IMR-90 (cell line): ENCODE results near the gene TRIM4. TPM values are rescaled to one million over a fixed set of nuclear protein-coding genes. Genes with fewer than 3 reads are reported as not detected.
"Not testable (repeated sequence)": the region's sequence is repeated elsewhere in the genome, so short reads cannot be mapped to it uniquely, and the experiment has no call there.

Source experiments
- ATAC-seq: fragments of 200-7000 bp; cut with Tn5 transposase; 2 replicates; pipeline ENCODE4 v1.9.1; 2020; ENCODE audit warnings: low read depth, mild to moderate bottlenecking, moderate library complexity
- BruUV-seq: library from RNA; stranded (reverse); fragments of 400-500 nt; replicated peaks from 2 replicates; lab custom pipeline; 2021; lab: Mats Ljungman, UMichigan
- CTCF ChIA-PET: fragments of 300-600 bp; formaldehyde crosslinking; extraction: SDS; loops from one replicate; lab custom pipeline; 2021; ENCODE audit warnings: antibody characterized with exemption; lab: Yijun Ruan, JAX
- POLR2A ChIA-PET: fragments of 300-600 bp; sonication (Branson Sonifier 250); formaldehyde crosslinking; loops from one replicate; lab custom pipeline; 2022; ENCODE audit warnings: antibody characterized with exemption; ENCODE audit not compliant: unreplicated experiment; lab: Charles Lee
- DNase-seq: peaks from one replicate; pipeline ENCODE4 v3.0.0; 2013
- H2AFZ ChIP-seq: replicated peaks from 2 replicates; pipeline ENCODE3; 2013; ENCODE audit warnings: low read length, mild to moderate bottlenecking; ENCODE audit not compliant: poor library complexity
- H2AK5ac ChIP-seq: 2 replicates; pipeline ENCODE4 v1.6.1; 2013; ENCODE audit warnings: low read depth, low read length, inconsistent platforms
- H2AK9ac ChIP-seq: replicated peaks from 2 replicates; pipeline ENCODE3; 2013; ENCODE audit warnings: mild to moderate bottlenecking, low read depth, low read length, moderate library complexity; ENCODE audit not compliant: poor library complexity
- H2BK120ac ChIP-seq: 2 replicates; pipeline ENCODE4 v1.6.1; 2013; ENCODE audit warnings: low read depth, low read length, inconsistent platforms
- H2BK15ac ChIP-seq: 3 replicates; pipeline ENCODE4 v1.6.1; 2013; ENCODE audit warnings: low read depth, low read length, inconsistent platforms
- H2BK20ac ChIP-seq: 2 replicates; pipeline ENCODE4 v1.6.1; 2013; ENCODE audit warnings: low read depth, mild to moderate bottlenecking, inconsistent platforms, low read length, moderate library complexity
- H2BK5ac ChIP-seq: 2 replicates; pipeline ENCODE4 v1.6.1; 2013; ENCODE audit warnings: mild to moderate bottlenecking, low read depth, low read length, inconsistent platforms; ENCODE audit not compliant: poor library complexity, severe bottlenecking
- H3K14ac ChIP-seq: replicated peaks from 2 replicates; pipeline ENCODE4 v1.6.1; 2013; ENCODE audit warnings: low read depth, low read length, inconsistent platforms
- H3K18ac ChIP-seq: 2 replicates; pipeline ENCODE4 v1.6.1; 2013; ENCODE audit warnings: low read depth, low read length, control low read depth
- H3K23ac ChIP-seq: 2 replicates; pipeline ENCODE4 v1.6.1; 2013; ENCODE audit warnings: low read depth, low read length, inconsistent platforms
- H3K27ac ChIP-seq: 2 replicates; pipeline ENCODE4 v1.5.1; 2013; ENCODE audit warnings: mild to moderate bottlenecking, control low read depth, low read length; ENCODE audit not compliant: insufficient read depth
- H3K27me3 ChIP-seq: 2 replicates; pipeline ENCODE4 v1.6.1; 2013; ENCODE audit warnings: low read length; ENCODE audit not compliant: control insufficient read depth, insufficient read depth
- H3K36me3 ChIP-seq: 2 replicates; pipeline ENCODE4 v1.6.1; 2013; ENCODE audit warnings: low read length, mixed read lengths; ENCODE audit not compliant: control insufficient read depth, insufficient read depth
- H3K4ac ChIP-seq: 2 replicates; pipeline ENCODE4 v1.6.1; 2013; ENCODE audit warnings: low read depth, low read length, inconsistent platforms
- H3K4me1 ChIP-seq: 2 replicates; pipeline ENCODE4 v1.6.1; 2013; ENCODE audit warnings: low read length, mixed read lengths; ENCODE audit not compliant: control insufficient read depth, insufficient read depth
- H3K4me2 ChIP-seq: 2 replicates; pipeline ENCODE4 v1.6.1; 2013; ENCODE audit warnings: low read depth, mild to moderate bottlenecking, control low read depth, low read length, moderate library complexity
- H3K4me3 ChIP-seq: 2 replicates; pipeline ENCODE4 v1.5.1; 2013; ENCODE audit warnings: low read depth, mild to moderate bottlenecking, control low read depth, low read length, moderate library complexity; ENCODE audit not compliant: insufficient read depth
- H3K56ac ChIP-seq: 2 replicates; pipeline ENCODE4 v1.6.1; 2013; ENCODE audit warnings: low read length, inconsistent platforms; ENCODE audit not compliant: insufficient read depth; ENCODE audit errors: extremely low read depth
- H3K79me1 ChIP-seq, 2 experiments: 2 replicates each; pipeline ENCODE4 v1.6.1; 2013; ENCODE audit warnings: low read length in 2 of 2, inconsistent platforms in 1 of 2, low read depth in 1 of 2
- H3K9ac ChIP-seq: 2 replicates; pipeline ENCODE4 v1.6.1; 2013; ENCODE audit warnings: low read depth, low read length, control low read depth
- H3K9me1 ChIP-seq: 2 replicates; pipeline ENCODE4 v1.6.1; 2013; ENCODE audit warnings: low read length, inconsistent platforms; ENCODE audit not compliant: insufficient read depth
- H3K9me3 ChIP-seq: 2 replicates; pipeline ENCODE4 v1.6.1; 2013; ENCODE audit warnings: low read length; ENCODE audit not compliant: control insufficient read depth, insufficient read depth
- H4K20me1 ChIP-seq: 2 replicates; pipeline ENCODE4 v1.6.1; 2013; ENCODE audit warnings: low read length, inconsistent platforms; ENCODE audit not compliant: insufficient read depth
- H4K5ac ChIP-seq: 2 replicates; pipeline ENCODE4 v1.6.1; 2013; ENCODE audit warnings: mild to moderate bottlenecking, low read depth, low read length, control low read depth
- H4K8ac ChIP-seq, 2 experiments: 2 replicates each; pipeline ENCODE4 v1.6.1; 2013; ENCODE audit warnings: low read depth in 2 of 2, low read length in 2 of 2, control low read depth in 1 of 2, inconsistent platforms in 1 of 2
- H4K91ac ChIP-seq: 2 replicates; pipeline ENCODE4 v1.6.1; 2013; ENCODE audit warnings: low read depth, low read length, inconsistent platforms; ENCODE audit not compliant: insufficient read depth
- WGBS, 2 experiments: methylation state at CpG; one replicate each; pipeline versions ENCODE4 v1.1.5 to v1.1.7; 2013; ENCODE audit warnings: missing lambda C conversion rate in 2 of 2; ENCODE audit not compliant: insufficient read length in 1 of 2; ENCODE audit errors: extremely low coverage in 2 of 2; 5-methylcytosine and 5-hydroxymethylcytosine counted together
- dilution Hi-C: fragments of 300-500 bp; cut with HindIII; formaldehyde crosslinking; loops from one replicate; pipeline ENCODE4 v1.14.3; 2018; ENCODE audit warnings: low sequenced_read_pairs; ENCODE audit not compliant: unreplicated experiment
- in situ Hi-C: fragments of 300-500 bp; cut with MboI; formaldehyde crosslinking; loops from 3 replicates; pipeline ENCODE4 v1.14.3; 2019; ENCODE audit warnings: low sequenced_read_pairs, inconsistent platforms, mixed read lengths
- intact Hi-C: fragments of 100-400 bp; cut with micrococcal nuclease; formaldehyde crosslinking; loops from 2 replicates; pipeline ENCODE4 v1.10.0; 2022
- polyA plus RNA-seq, 3 experiments: library from polyadenylated mRNA; depleted of rRNA; stranded (reverse); fragments of >200 nt; gene quantifications; 2 replicates each; pipeline ENCODE4 v1.2.3, GENCODE V29; 2012; ENCODE audit warnings: low replicate concordance in 1 of 3
- total RNA-seq: library from RNA; depleted of rRNA; stranded (reverse); fragments of >200 nt; gene quantifications from 2 replicates; pipeline ENCODE4 v1.2.3, GENCODE V29; 2012

TRIM4 gene
- total and polyA plus RNA-seq, 2 of the 4 experiments (the other 2 are of a cell fraction) = 10.6 to 13.4 TPM

- H2BK15ac ChIP-seq, H3K79me1 ChIP-seq, H2AFZ ChIP-seq, dilution Hi-C loops, H3K14ac ChIP-seq, H3K23ac ChIP-seq, H4K8ac ChIP-seq, CTCF ChIA-PET, H2BK5ac ChIP-seq, H4K20me1 ChIP-seq, in situ Hi-C loops, BruUV-seq, H2AK9ac ChIP-seq, H3K18ac ChIP-seq, H2BK20ac ChIP-seq, H2AK5ac ChIP-seq, H2BK120ac ChIP-seq, H3K4me1 ChIP-seq, H3K27me3 ChIP-seq, ATAC-seq, POLR2A ChIA-PET, H3K9me3 ChIP-seq, DNase-seq, H3K56ac ChIP-seq, H3K36me3 ChIP-seq, H3K9me1 ChIP-seq, intact Hi-C loops, H3K27ac ChIP-seq, H4K5ac ChIP-seq, H3K4ac ChIP-seq, H3K4me3 ChIP-seq, H3K9ac ChIP-seq, H3K4me2 ChIP-seq, H4K91ac ChIP-seq: not testable (repeated sequence)
- WGBS, 2 experiments = no CpG with 5 or more reads among the region's 7 CpGs
Observed at GRCh38 chr7:99954643-99955042, 35.3 kb upstream of the TRIM4 start.
